ENCODE results near the gene STUM.

STUM gene

GRCh38 chr1:226519716-226520598 lies 28.6 kb upstream of the STUM start:
- H3K4me2 ChIP-seq = peak overlapping the region; percentile 50
- TF ChIP-seq Cebpa-rat (IDR thresholded peaks at IDR 0.05) = no peak
- no peaks in the 10 kb centered on the region for H4K20me1 ChIP-seq
- H3K9me3 ChIP-seq = peaks cover 5% of the 10 kb centered on the region; the same call in 1 of the 2 replicates
- no peaks in the 10 kb centered on the region for H3K36me3 ChIP-seq
- H3K27ac ChIP-seq = no peak overlapping the region
- H3K27me3 ChIP-seq = no peaks in the 10 kb centered on the region
- peaks cover 17% of the 10 kb centered on the region for H3K4me1 ChIP-seq
- no peak overlapping the region for H3K9ac ChIP-seq
- no peak overlapping the region for H3K4me3 ChIP-seq

- Histone ChIP-seq H3K9ac (no peak overlapping the region), H4K20me1 (no peaks in the 10 kb centered on the region), H3K27me3 (no peaks in the 10 kb centered on the region), H3K4me2 (peak overlapping the region; percentile 50), H3K27ac (no peak overlapping the region), H3K4me3 (no peak overlapping the region), H3K9me3 (peaks cover 5% of the 10 kb centered on the region; the same call in 1 of the 2 replicates), H3K4me1 (peaks cover 17% of the 10 kb centered on the region), H3K36me3 (no peaks in the 10 kb centered on the region)
- TF ChIP-seq Cebpa-rat (IDR thresholded peaks at IDR 0.05) = no peak
Measured at GRCh38 chr1:226520640-226521355, 27.8 kb upstream of the STUM start.

GRCh38 chr1:226523646-226524406 lies 24.7 kb upstream of the STUM start:
- H3K36me3 ChIP-seq = no peaks in the 10 kb centered on the region
- no peak overlapping the region for H3K4me2 ChIP-seq
- peaks cover 17% of the 10 kb centered on the region for H3K4me1 ChIP-seq

GRCh38 chr1:226524547-226524946 lies 24.0 kb upstream of the STUM start:
- peaks cover 5% of the 10 kb centered on the region; the same call in 1 of the 2 replicates for H3K9me3 ChIP-seq
- no peak for TF ChIP-seq Cebpa-rat (IDR thresholded peaks at IDR 0.05)
- H3K4me3 ChIP-seq = no peak overlapping the region
- peaks cover 17% of the 10 kb centered on the region for H3K4me1 ChIP-seq
- H3K27ac ChIP-seq = no peak overlapping the region
- no peak overlapping the region for H3K9ac ChIP-seq
- H4K20me1 ChIP-seq = no peaks in the 10 kb centered on the region
- H3K4me2 ChIP-seq = no peak overlapping the region
- H3K36me3 ChIP-seq = no peaks in the 10 kb centered on the region
- H3K27me3 ChIP-seq = no peaks in the 10 kb centered on the region

More at GRCh38 chr1:226523646-226524406, 24.7 kb upstream of the STUM start:
- TF ChIP-seq Cebpa-rat (IDR thresholded peaks at IDR 0.05) = no peak
- peaks cover 5% of the 10 kb centered on the region; the same call in 1 of the 2 replicates for H3K9me3 ChIP-seq
- no peak overlapping the region for H3K9ac ChIP-seq
- no peaks in the 10 kb centered on the region for H4K20me1 ChIP-seq
- no peak overlapping the region for H3K4me3 ChIP-seq
- no peaks in the 10 kb centered on the region for H3K27me3 ChIP-seq
- H3K27ac ChIP-seq = no peak overlapping the region

GRCh38 chr1:226525750-226526149 lies 22.8 kb upstream of the STUM start:
- no peak for TF ChIP-seq Cebpa-rat (IDR thresholded peaks at IDR 0.05)
- H3K9me3 ChIP-seq = peaks cover 5% of the 10 kb centered on the region; the same call in 1 of the 2 replicates
- H3K27ac ChIP-seq = no peak overlapping the region
- H3K4me1 ChIP-seq = peaks cover 10% of the 10 kb centered on the region
- no peaks in the 10 kb centered on the region for H3K36me3 ChIP-seq
- H3K9ac ChIP-seq = no peak overlapping the region
- no peak overlapping the region for H3K4me3 ChIP-seq
- H3K4me2 ChIP-seq = no peak overlapping the region
- H3K27me3 ChIP-seq = no peaks in the 10 kb centered on the region
- no peaks in the 10 kb centered on the region for H4K20me1 ChIP-seq

GRCh38 chr1:226526801-226527595 lies 21.6 kb upstream of the STUM start:
- Histone ChIP-seq H3K9me3 (peaks cover 5% of the 10 kb centered on the region; the same call in 1 of the 2 replicates), H3K27me3 (no peaks in the 10 kb centered on the region), H3K36me3 (no peaks in the 10 kb centered on the region), H4K20me1 (no peaks in the 10 kb centered on the region), H3K27ac (no peak overlapping the region), H3K4me2 (peak overlapping the region; percentile 11; the same call in 1 of the 2 replicates), H3K4me1 (0 out of 2 replicates have a peak, but pooled peaks cover 3% of the 10 kb centered on the region), H3K9ac (no peak overlapping the region), H3K4me3 (no peak overlapping the region)
- TF ChIP-seq Cebpa-rat (IDR thresholded peaks at IDR 0.05) = no peak

GRCh38 chr1:226529891-226530290 lies 18.7 kb upstream of the STUM start:
- no peak for TF ChIP-seq Cebpa-rat (IDR thresholded peaks at IDR 0.05)
- Histone ChIP-seq H3K9me3 (no peaks in the 10 kb centered on the region), H3K4me2 (no peak overlapping the region), H3K4me1 (0 out of 2 replicates have a peak, but pooled peaks cover 3% of the 10 kb centered on the region), H3K27ac (no peak overlapping the region), H3K36me3 (no peaks in the 10 kb centered on the region), H3K9ac (no peak overlapping the region), H4K20me1 (no peaks in the 10 kb centered on the region), H3K4me3 (no peak overlapping the region), H3K27me3 (no peaks in the 10 kb centered on the region)

GRCh38 chr1:226530591-226530990 lies 18.0 kb upstream of the STUM start:
- no peak for TF ChIP-seq Cebpa-rat (IDR thresholded peaks at IDR 0.05)
- Histone ChIP-seq H3K9ac (no peak overlapping the region), H3K27me3 (no peaks in the 10 kb centered on the region), H3K36me3 (no peaks in the 10 kb centered on the region), H3K4me2 (no peak overlapping the region), H3K4me1 (0 out of 2 replicates have a peak, but pooled peaks cover 3% of the 10 kb centered on the region), H3K9me3 (no peaks in the 10 kb centered on the region), H3K27ac (no peak overlapping the region), H4K20me1 (no peaks in the 10 kb centered on the region), H3K4me3 (no peak overlapping the region)

Data from BLaER1 (cell line).